ENCODE measurements around the gene HMGN2. TPM values are rescaled to one million over a fixed set of nuclear protein-coding genes. Genes with fewer than 3 reads are reported as not detected.
A peak's percentile ranks its signal among the peaks of the same experiment; 100 is the strongest.

Gene HMGN2
- total and polyA plus RNA-seq, 2 of the 13 experiments (the other 11 are each of a cell fraction or from before 2014, with no cell fraction given), result 63.4 to 343 TPM

DNA sequence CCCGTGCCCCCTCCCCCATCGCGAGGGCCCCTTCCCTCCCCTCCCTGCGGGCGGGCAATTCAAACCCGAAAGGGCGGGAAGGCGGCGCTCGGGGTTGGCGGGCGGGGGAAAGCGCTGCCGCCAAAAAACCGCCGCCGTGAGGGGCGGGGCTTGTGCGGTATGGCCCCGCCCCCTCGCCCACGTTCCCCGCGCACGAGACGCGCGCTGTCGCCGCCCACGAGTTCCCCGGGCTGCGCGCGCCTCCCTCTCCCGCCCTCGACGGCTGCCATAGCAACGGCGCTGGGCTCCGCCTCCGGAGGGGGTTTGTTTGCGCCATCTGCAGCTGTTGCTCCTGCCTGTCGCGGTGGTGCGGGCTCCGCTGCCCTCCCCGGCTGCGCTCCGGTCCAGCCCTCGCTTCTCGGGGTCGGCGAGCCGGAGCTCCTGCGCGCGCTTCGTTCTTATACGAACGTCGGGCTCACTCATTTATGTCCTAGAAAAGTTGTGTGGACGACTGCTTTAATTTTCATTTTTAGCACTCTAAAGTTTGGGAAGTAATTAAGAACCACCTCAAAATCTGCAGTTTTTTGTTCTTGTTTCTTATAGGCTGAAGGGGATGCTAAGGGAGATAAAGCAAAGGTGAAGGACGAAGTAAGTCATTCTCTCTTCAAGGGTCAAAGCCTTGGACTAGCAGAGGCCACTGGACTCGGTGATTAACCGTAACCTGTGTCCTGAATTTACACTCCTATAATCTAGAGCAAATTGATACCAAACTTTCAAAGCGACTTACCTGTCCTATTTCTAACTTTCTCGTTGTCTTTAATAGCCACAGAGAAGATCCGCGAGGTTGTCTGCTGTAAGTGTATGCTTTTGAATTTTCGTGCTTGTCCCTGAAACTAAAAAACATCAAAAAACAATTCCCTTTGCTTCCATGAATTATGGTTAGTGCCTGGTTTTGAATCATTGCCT, 933 bp downstream of the HMGN2 start (continued):
- TF ChIP-seq, protein P1, sequence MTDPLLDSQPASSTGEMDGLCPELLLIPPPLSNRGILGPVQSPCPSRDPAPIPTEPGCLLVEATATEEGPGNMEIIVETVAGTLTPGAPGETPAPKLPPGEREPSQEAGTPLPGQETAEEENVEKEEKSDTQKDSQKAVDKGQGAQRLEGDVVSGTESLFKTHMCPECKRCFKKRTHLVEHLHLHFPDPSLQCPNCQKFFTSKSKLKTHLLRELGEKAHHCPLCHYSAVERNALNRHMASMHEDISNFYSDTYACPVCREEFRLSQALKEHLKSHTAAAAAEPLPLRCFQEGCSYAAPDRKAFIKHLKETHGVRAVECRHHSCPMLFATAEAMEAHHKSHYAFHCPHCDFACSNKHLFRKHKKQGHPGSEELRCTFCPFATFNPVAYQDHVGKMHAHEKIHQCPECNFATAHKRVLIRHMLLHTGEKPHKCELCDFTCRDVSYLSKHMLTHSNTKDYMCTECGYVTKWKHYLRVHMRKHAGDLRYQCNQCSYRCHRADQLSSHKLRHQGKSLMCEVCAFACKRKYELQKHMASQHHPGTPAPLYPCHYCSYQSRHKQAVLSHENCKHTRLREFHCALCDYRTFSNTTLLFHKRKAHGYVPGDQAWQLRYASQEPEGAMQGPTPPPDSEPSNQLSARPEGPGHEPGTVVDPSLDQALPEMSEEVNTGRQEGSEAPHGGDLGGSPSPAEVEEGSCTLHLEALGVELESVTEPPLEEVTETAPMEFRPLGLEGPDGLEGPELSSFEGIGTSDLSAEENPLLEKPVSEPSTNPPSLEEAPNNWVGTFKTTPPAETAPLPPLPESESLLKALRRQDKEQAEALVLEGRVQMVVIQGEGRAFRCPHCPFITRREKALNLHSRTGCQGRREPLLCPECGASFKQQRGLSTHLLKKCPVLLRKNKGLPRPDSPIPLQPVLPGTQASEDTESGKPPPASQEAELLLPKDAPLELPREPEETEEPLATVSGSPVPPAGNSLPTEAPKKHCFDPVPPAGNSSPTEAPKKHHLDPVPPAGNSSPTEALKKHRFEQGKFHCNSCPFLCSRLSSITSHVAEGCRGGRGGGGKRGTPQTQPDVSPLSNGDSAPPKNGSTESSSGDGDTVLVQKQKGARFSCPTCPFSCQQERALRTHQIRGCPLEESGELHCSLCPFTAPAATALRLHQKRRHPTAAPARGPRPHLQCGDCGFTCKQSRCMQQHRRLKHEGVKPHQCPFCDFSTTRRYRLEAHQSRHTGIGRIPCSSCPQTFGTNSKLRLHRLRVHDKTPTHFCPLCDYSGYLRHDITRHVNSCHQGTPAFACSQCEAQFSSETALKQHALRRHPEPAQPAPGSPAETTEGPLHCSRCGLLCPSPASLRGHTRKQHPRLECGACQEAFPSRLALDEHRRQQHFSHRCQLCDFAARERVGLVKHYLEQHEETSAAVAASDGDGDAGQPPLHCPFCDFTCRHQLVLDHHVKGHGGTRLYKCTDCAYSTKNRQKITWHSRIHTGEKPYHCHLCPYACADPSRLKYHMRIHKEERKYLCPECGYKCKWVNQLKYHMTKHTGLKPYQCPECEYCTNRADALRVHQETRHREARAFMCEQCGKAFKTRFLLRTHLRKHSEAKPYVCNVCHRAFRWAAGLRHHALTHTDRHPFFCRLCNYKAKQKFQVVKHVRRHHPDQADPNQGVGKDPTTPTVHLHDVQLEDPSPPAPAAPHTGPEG (CRISPR knock-in tag; IDR thresholded peaks at IDR 0.05), result no peak
- TF ChIP-seq CHCHD3 (CRISPR knock-in tag; IDR thresholded peaks at IDR 0.05) (no peak), JUN (CRISPR knock-in tag; IDR thresholded peaks at IDR 0.05) (no peak), TARDBP (CRISPR knock-in tag; IDR thresholded peaks at IDR 0.05) (peak; percentile 58; the same call in 1 of the 2 replicates), IKZF4 (CRISPR knock-in tag; IDR thresholded peaks at IDR 0.05; ENCODE audit: borderline replicate concordance, low read depth, not compliant biosample characterization) (no peak), ZMYM4 (CRISPR knock-in tag; IDR thresholded peaks at IDR 0.05) (no peak; the same call in 1 of the 2 replicates), FOXO1 (CRISPR knock-in tag; IDR thresholded peaks at IDR 0.05) (no peak), ZNF33B (CRISPR knock-in tag; IDR thresholded peaks at IDR 0.05) (no peak), ZNF598 (CRISPR knock-in tag; IDR thresholded peaks at IDR 0.05; ENCODE audit: borderline replicate concordance) (no peak), ZFY (CRISPR knock-in tag; IDR thresholded peaks at IDR 0.05) (no peak), ZNF558 (CRISPR knock-in tag; IDR thresholded peaks at IDR 0.05; ENCODE audit: borderline replicate concordance) (no peak), EED (CRISPR knock-in tag; IDR thresholded peaks at IDR 0.05) (no peak), SOX5 (CRISPR knock-in tag; IDR thresholded peaks at IDR 0.05; ENCODE audit: borderline replicate concordance) (peak; percentile 14; the same call in 1 of the 2 replicates)
- TF ChIP-seq, protein P2, sequence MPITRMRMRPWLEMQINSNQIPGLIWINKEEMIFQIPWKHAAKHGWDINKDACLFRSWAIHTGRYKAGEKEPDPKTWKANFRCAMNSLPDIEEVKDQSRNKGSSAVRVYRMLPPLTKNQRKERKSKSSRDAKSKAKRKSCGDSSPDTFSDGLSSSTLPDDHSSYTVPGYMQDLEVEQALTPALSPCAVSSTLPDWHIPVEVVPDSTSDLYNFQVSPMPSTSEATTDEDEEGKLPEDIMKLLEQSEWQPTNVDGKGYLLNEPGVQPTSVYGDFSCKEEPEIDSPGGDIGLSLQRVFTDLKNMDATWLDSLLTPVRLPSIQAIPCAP (CRISPR knock-in tag; IDR thresholded peaks at IDR 0.05; ENCODE audit: low read depth), result no peak
- TF ChIP-seq, protein P3, sequence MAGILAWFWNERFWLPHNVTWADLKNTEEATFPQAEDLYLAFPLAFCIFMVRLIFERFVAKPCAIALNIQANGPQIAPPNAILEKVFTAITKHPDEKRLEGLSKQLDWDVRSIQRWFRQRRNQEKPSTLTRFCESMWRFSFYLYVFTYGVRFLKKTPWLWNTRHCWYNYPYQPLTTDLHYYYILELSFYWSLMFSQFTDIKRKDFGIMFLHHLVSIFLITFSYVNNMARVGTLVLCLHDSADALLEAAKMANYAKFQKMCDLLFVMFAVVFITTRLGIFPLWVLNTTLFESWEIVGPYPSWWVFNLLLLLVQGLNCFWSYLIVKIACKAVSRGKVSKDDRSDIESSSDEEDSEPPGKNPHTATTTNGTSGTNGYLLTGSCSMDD (CRISPR knock-in tag; IDR thresholded peaks at IDR 0.05), result no peak
- TF ChIP-seq, protein P4, sequence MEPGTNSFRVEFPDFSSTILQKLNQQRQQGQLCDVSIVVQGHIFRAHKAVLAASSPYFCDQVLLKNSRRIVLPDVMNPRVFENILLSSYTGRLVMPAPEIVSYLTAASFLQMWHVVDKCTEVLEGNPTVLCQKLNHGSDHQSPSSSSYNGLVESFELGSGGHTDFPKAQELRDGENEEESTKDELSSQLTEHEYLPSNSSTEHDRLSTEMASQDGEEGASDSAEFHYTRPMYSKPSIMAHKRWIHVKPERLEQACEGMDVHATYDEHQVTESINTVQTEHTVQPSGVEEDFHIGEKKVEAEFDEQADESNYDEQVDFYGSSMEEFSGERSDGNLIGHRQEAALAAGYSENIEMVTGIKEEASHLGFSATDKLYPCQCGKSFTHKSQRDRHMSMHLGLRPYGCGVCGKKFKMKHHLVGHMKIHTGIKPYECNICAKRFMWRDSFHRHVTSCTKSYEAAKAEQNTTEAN (CRISPR knock-in tag; conservative IDR thresholded peaks at IDR 0.05), result no peak
- TF ChIP-seq, protein P5, sequence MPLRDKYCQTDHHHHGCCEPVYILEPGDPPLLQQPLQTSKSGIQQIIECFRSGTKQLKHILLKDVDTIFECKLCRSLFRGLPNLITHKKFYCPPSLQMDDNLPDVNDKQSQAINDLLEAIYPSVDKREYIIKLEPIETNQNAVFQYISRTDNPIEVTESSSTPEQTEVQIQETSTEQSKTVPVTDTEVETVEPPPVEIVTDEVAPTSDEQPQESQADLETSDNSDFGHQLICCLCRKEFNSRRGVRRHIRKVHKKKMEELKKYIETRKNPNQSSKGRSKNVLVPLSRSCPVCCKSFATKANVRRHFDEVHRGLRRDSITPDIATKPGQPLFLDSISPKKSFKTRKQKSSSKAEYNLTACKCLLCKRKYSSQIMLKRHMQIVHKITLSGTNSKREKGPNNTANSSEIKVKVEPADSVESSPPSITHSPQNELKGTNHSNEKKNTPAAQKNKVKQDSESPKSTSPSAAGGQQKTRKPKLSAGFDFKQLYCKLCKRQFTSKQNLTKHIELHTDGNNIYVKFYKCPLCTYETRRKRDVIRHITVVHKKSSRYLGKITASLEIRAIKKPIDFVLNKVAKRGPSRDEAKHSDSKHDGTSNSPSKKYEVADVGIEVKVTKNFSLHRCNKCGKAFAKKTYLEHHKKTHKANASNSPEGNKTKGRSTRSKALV (CRISPR knock-in tag; IDR thresholded peaks at IDR 0.05), result no peak

All from HepG2 (cell line).